Liver (tissue), 9 donors: Measurements from ENCODE around the gene TFDP1. TPM values are rescaled to one million over a fixed set of nuclear protein-coding genes. Genes with fewer than 3 reads are reported as not detected.

Source experiments
- DNase-seq: peaks from one replicate; pipeline ENCODE4 v3.0.0-alpha.2; 2017; ENCODE audit warnings: low spot score
- H3K27ac ChIP-seq, 2 donors: one replicate each; pipeline ENCODE4 v1.7.0; 2013; ENCODE audit warnings: inconsistent platforms in 2 of 2, low read length in 2 of 2, control low read depth in 1 of 2, low read depth in 1 of 2, mild to moderate bottlenecking in 1 of 2
- H3K27me3 ChIP-seq, 4 donors: one replicate each; pipeline versions ENCODE4 v1.6.1 to v1.7.0; 2013; ENCODE audit warnings: low read length in 3 of 4, inconsistent platforms in 1 of 4, mild to moderate bottlenecking in 1 of 4, moderate library complexity in 1 of 4; ENCODE audit not compliant: control insufficient read depth in 4 of 4, insufficient read depth in 4 of 4
- H3K36me3 ChIP-seq, 4 donors: one replicate each; pipeline versions ENCODE4 v1.6.1 to v1.7.0; 2013; ENCODE audit warnings: low read length in 3 of 4, mild to moderate bottlenecking in 3 of 4, low read depth in 1 of 4, moderate library complexity in 1 of 4; ENCODE audit not compliant: control insufficient read depth in 4 of 4, insufficient read depth in 3 of 4
- H3K4me1 ChIP-seq, 4 donors: one replicate each; pipeline versions ENCODE4 v1.6.1 to v1.7.0; 2013; ENCODE audit warnings: low read length in 3 of 4, mild to moderate bottlenecking in 3 of 4, moderate library complexity in 1 of 4; ENCODE audit not compliant: control insufficient read depth in 4 of 4, insufficient read depth in 4 of 4
- H3K4me3 ChIP-seq, 3 donors: one replicate each; pipeline versions ENCODE4 v1.6.1 to v1.7.0; 2013; ENCODE audit warnings: low read length in 3 of 3, control low read depth in 1 of 3, low read depth in 1 of 3, mild to moderate bottlenecking in 1 of 3
- H3K9ac ChIP-seq, 2 donors: one replicate each; pipeline ENCODE4 v1.7.0; 2013; ENCODE audit warnings: low read length in 2 of 2, mild to moderate bottlenecking in 2 of 2, moderate library complexity in 2 of 2, control low read depth in 1 of 2, low read depth in 1 of 2
- H3K9me3 ChIP-seq, 4 donors: one replicate each; pipeline versions ENCODE4 v1.6.1 to v1.7.0; 2013; ENCODE audit warnings: low read length in 3 of 4; ENCODE audit not compliant: control insufficient read depth in 4 of 4
- EGR1 ChIP-seq, 2 donors: IDR thresholded peaks; 2 replicates each; pipeline ENCODE4 v1.6.1; 2016 to 2018; ENCODE audit warnings: antibody characterized with exemption in 2 of 2, low read depth in 2 of 2
- FOXA1 ChIP-seq: IDR thresholded peaks from 2 replicates; pipeline ENCODE4 v1.6.1; 2016; ENCODE audit warnings: antibody characterized with exemption
- FOXA2 ChIP-seq: IDR thresholded peaks from 2 replicates; pipeline ENCODE4 v1.6.1; 2016; ENCODE audit warnings: antibody characterized with exemption
- GABPA ChIP-seq, 2 donors: IDR thresholded peaks in 1 of 2; conservative IDR thresholded peaks in 1 of 2; 2 replicates each; pipeline ENCODE4 v1.6.1; 2016; ENCODE audit warnings: antibody characterized with exemption in 2 of 2, mild to moderate bottlenecking in 1 of 2, moderate library complexity in 1 of 2
- HNF4A ChIP-seq, 2 donors: conservative IDR thresholded peaks; 2 replicates each; pipeline ENCODE4 v1.6.1; 2016; ENCODE audit warnings: antibody characterized with exemption in 2 of 2, mild to moderate bottlenecking in 2 of 2
- HNF4G ChIP-seq: IDR thresholded peaks from 2 replicates; pipeline ENCODE4 v1.6.1; 2016; ENCODE audit warnings: antibody characterized with exemption
- NR2F2 ChIP-seq: IDR thresholded peaks from 2 replicates; pipeline ENCODE4 v1.6.1; 2016; ENCODE audit warnings: antibody characterized with exemption
- RAD21 ChIP-seq, 2 donors: IDR thresholded peaks; 2 replicates each; pipeline ENCODE4 v1.6.1; 2016; ENCODE audit warnings: antibody characterized with exemption in 2 of 2, mild to moderate bottlenecking in 2 of 2
- RXRA ChIP-seq, 2 donors: IDR thresholded peaks; 2 replicates each; pipeline ENCODE4 v1.6.1; 2017 to 2018; ENCODE audit warnings: antibody characterized with exemption in 2 of 2, mild to moderate bottlenecking in 1 of 2
- SP1 ChIP-seq: IDR thresholded peaks from 2 replicates; pipeline ENCODE4 v1.6.1; 2018; ENCODE audit warnings: antibody characterized with exemption, mild to moderate bottlenecking
- TAF1 ChIP-seq: conservative IDR thresholded peaks from 2 replicates; pipeline ENCODE4 v1.6.1; 2016; ENCODE audit warnings: antibody characterized with exemption, mild to moderate bottlenecking
- YY1 ChIP-seq: IDR thresholded peaks from 2 replicates; pipeline ENCODE4 v1.6.1; 2016; ENCODE audit warnings: antibody characterized with exemption, mild to moderate bottlenecking
- WGBS: extraction: QIAGEN DNeasy Blood & Tissue Kit; methylation state at CpG from one replicate; pipeline ENCODE4 v1.1.7; 2013; 5-methylcytosine and 5-hydroxymethylcytosine counted together
- polyA plus RNA-seq, 2 donors: library from polyadenylated mRNA; stranded (reverse) in 1 of 2; unstranded in 1 of 2; fragments of 200-250 nt in 1 of 2; fragments of >200 nt in 1 of 2; fragmentation: Nextera tagmentation in 1 of 2; extraction: Ambion mirVana in 1 of 2; gene quantifications; one replicate each; pipeline versions ENCODE4 v1.2.1 to v1.2.3, GENCODE V29; 2013 to 2015
- total RNA-seq, 2 donors: library from RNA; depleted of rRNA; stranded (reverse); fragments of >200 nt; gene quantifications; one replicate each; pipeline ENCODE4 v1.2.3, GENCODE V29; 2014
- TF ChIP-seq, protein P1 (sequence below): IDR thresholded peaks from 2 replicates; pipeline ENCODE4 v1.6.1; 2016; ENCODE audit warnings: antibody characterized with exemption
- TF ChIP-seq, protein P2 (sequence below): IDR thresholded peaks from 2 replicates; pipeline ENCODE4 v1.6.1; 2016; ENCODE audit warnings: antibody characterized with exemption
- TF ChIP-seq, protein P3 (sequence below): IDR thresholded peaks from 2 replicates; pipeline ENCODE4 v1.6.1; 2016; ENCODE audit warnings: antibody characterized with exemption
- TF ChIP-seq, protein P4 (sequence below): IDR thresholded peaks from 2 replicates; pipeline ENCODE4 v1.6.1; 2016; ENCODE audit warnings: antibody characterized with exemption, mild to moderate bottlenecking
- donor health status: healthy.
- donor health status: healthy.
- donor health status: healthy.
- donor health status: healthy.
- donor health status: healthy.

The TFDP1 gene
- total and polyA plus RNA-seq, 4 donors = 9.9 to 140 (median 17.8) TPM

DNA sequence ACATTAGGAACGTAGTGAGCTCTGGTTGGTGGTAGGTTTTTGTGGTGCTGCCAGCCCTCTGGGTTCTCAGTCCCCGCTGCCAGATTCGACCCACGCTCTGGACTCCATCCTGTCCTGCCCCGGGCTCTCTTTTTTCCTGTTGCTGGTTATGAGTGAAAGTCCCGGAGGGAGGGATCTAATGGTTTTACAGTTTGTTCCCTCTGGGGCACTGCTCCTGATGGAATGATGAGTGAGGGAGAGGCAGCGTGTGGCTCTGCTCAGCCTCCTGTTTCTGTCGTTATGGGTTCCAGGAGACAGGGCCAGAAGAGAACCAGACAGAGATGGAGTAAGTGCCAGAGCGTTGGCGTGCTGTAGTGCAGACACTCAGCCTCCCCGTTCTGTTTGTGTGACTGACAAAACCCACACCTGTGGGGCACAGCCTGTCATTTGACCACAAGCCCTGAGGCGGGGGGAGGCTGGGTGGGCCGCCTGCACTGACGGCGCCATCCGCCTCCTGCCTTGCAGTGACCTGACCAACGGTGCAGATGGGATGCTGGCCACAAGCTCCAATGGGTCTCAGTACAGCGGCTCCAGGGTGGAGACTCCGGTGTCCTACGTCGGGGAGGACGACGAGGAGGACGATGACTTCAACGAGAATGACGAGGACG lies 55.2 kb downstream of the TFDP1 start:
- H3K27ac ChIP-seq = no peak overlapping the region
- H3K9me3 ChIP-seq = no peaks in the 10 kb centered on the region
- H3K4me3 ChIP-seq = no peak overlapping the region
- H3K4me1 ChIP-seq = no peaks in the 10 kb centered on the region
- H3K27me3 ChIP-seq = no peaks in the 10 kb centered on the region
- DNase-seq = no peak
- no peak overlapping the region for H3K9ac ChIP-seq
- WGBS = 98% methylated on average over 27 of the region's 27 CpGs
- peaks cover 6 to 51% (median 32%) of the 10 kb centered on the region in 4 donors for H3K36me3 ChIP-seq
- TF ChIP-seq, protein P1, sequence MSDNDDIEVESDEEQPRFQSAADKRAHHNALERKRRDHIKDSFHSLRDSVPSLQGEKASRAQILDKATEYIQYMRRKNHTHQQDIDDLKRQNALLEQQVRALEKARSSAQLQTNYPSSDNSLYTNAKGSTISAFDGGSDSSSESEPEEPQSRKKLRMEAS = no peak
- TF ChIP-seq GABPA (IDR thresholded peaks at IDR 0.05 in 1 of 2, conservative IDR thresholded peaks at IDR 0.05 in 1 of 2) (no peak), SP1 (no peak)

DNA sequence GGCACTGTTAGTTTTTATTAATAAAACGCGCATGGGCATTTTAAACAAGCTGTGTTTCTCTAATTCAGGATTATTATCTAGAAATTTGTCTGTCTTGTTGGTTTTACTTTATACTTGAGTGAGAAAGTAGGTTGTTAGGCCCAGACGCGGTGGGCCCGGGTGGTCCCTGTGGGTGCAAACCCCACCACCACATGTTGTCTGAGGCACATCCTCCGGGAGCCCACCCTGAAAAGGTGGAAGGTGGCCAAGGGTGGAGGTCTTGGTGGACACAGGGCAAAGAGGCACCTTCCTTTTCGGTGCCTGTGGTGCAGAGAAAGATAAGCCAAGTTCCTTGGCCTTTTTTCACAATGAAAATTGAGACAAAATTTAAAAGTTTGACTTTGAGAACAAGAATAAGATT lies 56.9 kb downstream of the TFDP1 start:
- no peaks in the 10 kb centered on the region for H3K27me3 ChIP-seq
- H3K9ac ChIP-seq = no peak overlapping the region
- no peak overlapping the region for H3K27ac ChIP-seq
- H3K4me1 ChIP-seq = peaks cover 3 to 14% (median 10%) of the 10 kb centered on the region in 4 donors
- peaks cover 4 to 38% (median 23%) of the 10 kb centered on the region in 4 donors for H3K36me3 ChIP-seq
- no peak for DNase-seq
- no peak overlapping the region for H3K4me3 ChIP-seq
- 92% methylated on average over 7 of the region's 7 CpGs for WGBS
- TF ChIP-seq, protein P2, sequence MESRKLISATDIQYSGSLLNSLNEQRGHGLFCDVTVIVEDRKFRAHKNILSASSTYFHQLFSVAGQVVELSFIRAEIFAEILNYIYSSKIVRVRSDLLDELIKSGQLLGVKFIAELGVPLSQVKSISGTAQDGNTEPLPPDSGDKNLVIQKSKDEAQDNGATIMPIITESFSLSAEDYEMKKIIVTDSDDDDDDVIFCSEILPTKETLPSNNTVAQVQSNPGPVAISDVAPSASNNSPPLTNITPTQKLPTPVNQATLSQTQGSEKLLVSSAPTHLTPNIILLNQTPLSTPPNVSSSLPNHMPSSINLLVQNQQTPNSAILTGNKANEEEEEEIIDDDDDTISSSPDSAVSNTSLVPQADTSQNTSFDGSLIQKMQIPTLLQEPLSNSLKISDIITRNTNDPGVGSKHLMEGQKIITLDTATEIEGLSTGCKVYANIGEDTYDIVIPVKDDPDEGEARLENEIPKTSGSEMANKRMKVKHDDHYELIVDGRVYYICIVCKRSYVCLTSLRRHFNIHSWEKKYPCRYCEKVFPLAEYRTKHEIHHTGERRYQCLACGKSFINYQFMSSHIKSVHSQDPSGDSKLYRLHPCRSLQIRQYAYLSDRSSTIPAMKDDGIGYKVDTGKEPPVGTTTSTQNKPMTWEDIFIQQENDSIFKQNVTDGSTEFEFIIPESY = no peak
- no peak for TF ChIP-seq FOXA2
- no peak for TF ChIP-seq NR2F2
- TF ChIP-seq FOXA1 = no peak
- no peak for TF ChIP-seq RXRA (IDR thresholded peaks at IDR 0.05)
- TF ChIP-seq HNF4G = no peak
- no peak for TF ChIP-seq TAF1
- TF ChIP-seq SP1 = no peak
- no peak for TF ChIP-seq RAD21 (IDR thresholded peaks at IDR 0.05)
- no peaks in the 10 kb centered on the region for H3K9me3 ChIP-seq

DNA sequence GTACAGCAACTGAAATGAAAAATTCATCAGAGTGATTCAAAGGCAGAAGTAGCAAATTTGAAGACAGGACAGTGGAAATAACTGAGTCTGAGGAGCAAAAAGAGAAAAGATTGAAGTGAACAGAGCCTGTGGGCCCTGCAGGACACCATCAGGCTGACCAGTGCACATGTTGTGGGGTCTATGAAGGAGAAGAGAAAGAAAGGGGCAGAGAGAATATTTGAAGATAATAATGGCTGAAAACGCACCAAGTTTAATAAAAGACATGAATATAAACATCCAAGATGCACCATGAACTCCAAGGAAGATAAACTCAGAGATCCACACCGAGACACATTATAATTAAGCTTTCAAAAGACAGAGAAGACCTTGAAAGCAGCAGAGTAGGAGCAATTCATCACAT lies 58.0 kb downstream of the TFDP1 start:
- Histone ChIP-seq H3K4me3 (no peak overlapping the region), H3K9me3 (no peaks in the 10 kb centered on the region), H3K36me3 (peaks cover 4 to 26% (median 13%) of the 10 kb centered on the region in 4 donors), H3K4me1 (peaks cover 9 to 22% (median 18%) of the 10 kb centered on the region in 4 donors), H3K27ac (no peak overlapping the region), H3K27me3 (no peaks in the 10 kb centered on the region), H3K9ac (no peak overlapping the region)
- no peak for DNase-seq
- no peak for TF ChIP-seq RXRA (IDR thresholded peaks at IDR 0.05)
- TF ChIP-seq, protein P1 = no peak
- TF ChIP-seq HNF4A (conservative IDR thresholded peaks at IDR 0.05) = no peak
- TF ChIP-seq, protein P3, sequence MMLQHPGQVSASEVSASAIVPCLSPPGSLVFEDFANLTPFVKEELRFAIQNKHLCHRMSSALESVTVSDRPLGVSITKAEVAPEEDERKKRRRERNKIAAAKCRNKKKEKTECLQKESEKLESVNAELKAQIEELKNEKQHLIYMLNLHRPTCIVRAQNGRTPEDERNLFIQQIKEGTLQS = no peak
- no peak for TF ChIP-seq SP1
- no peak for TF ChIP-seq NR2F2
- TF ChIP-seq YY1 = no peak
- no peak for TF ChIP-seq HNF4G
- TF ChIP-seq RAD21 (IDR thresholded peaks at IDR 0.05) = no peak
- no peak for TF ChIP-seq TAF1
- no peak for TF ChIP-seq EGR1 (IDR thresholded peaks at IDR 0.05; ENCODE audit: low read depth in 2 of 2)
- no peak for TF ChIP-seq FOXA2
- TF ChIP-seq GABPA (IDR thresholded peaks at IDR 0.05 in 1 of 2, conservative IDR thresholded peaks at IDR 0.05 in 1 of 2) = no peak
- TF ChIP-seq, protein P4, sequence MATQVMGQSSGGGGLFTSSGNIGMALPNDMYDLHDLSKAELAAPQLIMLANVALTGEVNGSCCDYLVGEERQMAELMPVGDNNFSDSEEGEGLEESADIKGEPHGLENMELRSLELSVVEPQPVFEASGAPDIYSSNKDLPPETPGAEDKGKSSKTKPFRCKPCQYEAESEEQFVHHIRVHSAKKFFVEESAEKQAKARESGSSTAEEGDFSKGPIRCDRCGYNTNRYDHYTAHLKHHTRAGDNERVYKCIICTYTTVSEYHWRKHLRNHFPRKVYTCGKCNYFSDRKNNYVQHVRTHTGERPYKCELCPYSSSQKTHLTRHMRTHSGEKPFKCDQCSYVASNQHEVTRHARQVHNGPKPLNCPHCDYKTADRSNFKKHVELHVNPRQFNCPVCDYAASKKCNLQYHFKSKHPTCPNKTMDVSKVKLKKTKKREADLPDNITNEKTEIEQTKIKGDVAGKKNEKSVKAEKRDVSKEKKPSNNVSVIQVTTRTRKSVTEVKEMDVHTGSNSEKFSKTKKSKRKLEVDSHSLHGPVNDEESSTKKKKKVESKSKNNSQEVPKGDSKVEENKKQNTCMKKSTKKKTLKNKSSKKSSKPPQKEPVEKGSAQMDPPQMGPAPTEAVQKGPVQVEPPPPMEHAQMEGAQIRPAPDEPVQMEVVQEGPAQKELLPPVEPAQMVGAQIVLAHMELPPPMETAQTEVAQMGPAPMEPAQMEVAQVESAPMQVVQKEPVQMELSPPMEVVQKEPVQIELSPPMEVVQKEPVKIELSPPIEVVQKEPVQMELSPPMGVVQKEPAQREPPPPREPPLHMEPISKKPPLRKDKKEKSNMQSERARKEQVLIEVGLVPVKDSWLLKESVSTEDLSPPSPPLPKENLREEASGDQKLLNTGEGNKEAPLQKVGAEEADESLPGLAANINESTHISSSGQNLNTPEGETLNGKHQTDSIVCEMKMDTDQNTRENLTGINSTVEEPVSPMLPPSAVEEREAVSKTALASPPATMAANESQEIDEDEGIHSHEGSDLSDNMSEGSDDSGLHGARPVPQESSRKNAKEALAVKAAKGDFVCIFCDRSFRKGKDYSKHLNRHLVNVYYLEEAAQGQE = no peak
- TF ChIP-seq, protein P2 = no peak
- 98% methylated on average over 2 of the region's 2 CpGs for WGBS
